ENCODE data around the gene KCNJ16.

- TF ChIP-seq EZH2phosphoT487 (IDR thresholded peaks at IDR 0.05; ENCODE audit: insufficient read depth, low read depth) (no peak), EZH2 (IDR thresholded peaks at IDR 0.05; ENCODE audit: insufficient read depth, poor library complexity, severe bottlenecking) (no peak)
These were observed 91.6 kb downstream of the KCNJ16 start for GRCh38 chr17:70166615-70167014.
